Activated CD8-positive, alpha-beta T cell treated with anti-CD3 and anti-CD28 coated beads, Interleukin-2, amount 10 ng/mL, durations not matched to agents 7 days and 5 days (primary cell): ENCODE results near the gene PITPNC1. TPM values are rescaled to one million over a fixed set of nuclear protein-coding genes. Genes with fewer than 3 reads are reported as not detected.
"Not testable (repeated sequence)": the region's sequence is repeated elsewhere in the genome, so short reads cannot be mapped to it uniquely, and the experiment has no call there.

ENCODE experiments used
- ATAC-seq: fragments of 150-1000 bp; cut with Tn5 transposase; one replicate; pipeline ENCODE4 v1.10.0; 2021; ENCODE audit warnings: moderate library complexity
- CTCF ChIA-PET: fragments of 350-600 bp; sonication (Branson Sonifier 250); formaldehyde crosslinking; loops from one replicate; lab custom pipeline; 2021; ENCODE audit warnings: antibody characterized with exemption; lab: Charles Lee
- POLR2A ChIA-PET: fragments of 350-600 bp; sonication (Branson Sonifier 250); formaldehyde crosslinking; loops from one replicate; lab custom pipeline; 2021; ENCODE audit warnings: antibody characterized with exemption; lab: Charles Lee
- DNase-seq: peaks from one replicate; pipeline ENCODE4 v3.0.0-alpha.2; 2020
- H3K27ac Mint-ChIP-seq: one replicate; pipeline ENCODE4 v1.8.0; 2021; ENCODE audit warnings: mild to moderate bottlenecking, mixed read lengths
- H3K27me3 Mint-ChIP-seq: one replicate; pipeline ENCODE4 v1.8.0; 2021; ENCODE audit warnings: low read depth, mixed read lengths
- H3K36me3 Mint-ChIP-seq: one replicate; pipeline ENCODE4 v1.8.0; 2021; ENCODE audit warnings: low read depth, mixed read lengths
- H3K4me1 Mint-ChIP-seq: one replicate; pipeline ENCODE4 v1.8.0; 2021; ENCODE audit warnings: low read depth, mixed read lengths
- H3K4me3 Mint-ChIP-seq: one replicate; pipeline ENCODE4 v1.8.0; 2021; ENCODE audit warnings: mild to moderate bottlenecking, mixed read lengths
- H3K9me3 Mint-ChIP-seq: one replicate; pipeline ENCODE4 v1.8.0; 2022; ENCODE audit warnings: mixed read lengths; ENCODE audit not compliant: insufficient read depth
- total RNA-seq, 2 experiments: library from RNA; stranded (reverse); gene quantifications; one replicate each; pipeline ENCODE4 v1.2.3, GENCODE V29; 2021

Gene PITPNC1
- total RNA-seq, 2 experiments from 2014 or later, result 74.0 to 76.5 TPM

DNA sequence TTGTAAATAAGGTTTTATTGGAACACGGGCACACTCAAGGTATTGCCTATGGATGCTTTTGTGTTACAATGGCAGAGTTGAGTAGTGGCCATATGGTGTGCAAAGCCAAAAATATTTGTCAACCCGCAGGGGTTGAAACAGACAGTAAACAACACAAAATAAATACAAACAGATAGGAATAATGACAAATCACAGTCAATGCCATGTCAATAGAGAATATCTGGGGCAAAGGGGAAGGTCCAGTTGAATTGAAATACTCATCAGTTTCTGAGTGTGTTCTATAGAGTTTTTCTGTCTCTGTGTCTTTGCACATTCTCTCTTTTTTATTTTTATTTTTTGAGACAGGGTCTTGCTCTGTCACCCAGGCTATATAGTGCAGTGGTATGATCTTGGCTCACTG, 37.5 kb downstream of the PITPNC1 start:
- Mint-ChIP-seq H3K36me3 (peaks cover 27% of the 10 kb centered on the region), H3K27me3 (no peaks in the 10 kb centered on the region), H3K27ac (no peak overlapping the region), H3K4me3 (no peak overlapping the region), H3K4me1 (peaks cover 27% of the 10 kb centered on the region), H3K9me3 (peaks cover 7% of the 10 kb centered on the region)
- ChIA-PET CTCF (no interaction called here), POLR2A (interaction anchor here (0.8 kb wide), 1 partner anchor 27 kb away, joined by 3 read pairs; no protein-coding TSS in a partner anchor)
- DNase-seq, result no peak
- no peak for ATAC-seq

DNA sequence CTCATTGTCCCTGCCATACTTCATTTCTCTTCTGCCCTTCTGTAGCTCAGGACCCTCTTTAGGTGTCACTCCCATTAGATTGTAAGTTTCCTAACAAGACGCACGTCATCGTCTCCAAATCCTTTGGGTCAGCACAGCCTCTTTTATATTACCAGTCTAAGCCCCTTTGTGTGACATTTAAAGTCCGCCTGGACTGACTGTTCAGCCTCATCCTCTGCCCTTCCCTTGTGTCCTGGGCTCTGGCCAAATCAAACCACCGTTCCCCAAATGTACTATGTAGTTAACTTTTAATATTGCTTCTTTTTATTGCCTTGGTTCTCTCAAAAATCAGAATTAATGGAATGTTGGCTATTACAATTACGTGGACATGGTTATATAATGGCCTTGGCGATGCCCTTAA, 38.2 kb downstream of the PITPNC1 start:
- no peak for ATAC-seq
- peaks cover 7% of the 10 kb centered on the region for H3K9me3 Mint-ChIP-seq
- CTCF ChIA-PET, result no interaction called here
- no peak for DNase-seq
- H3K4me3 Mint-ChIP-seq, result no peak overlapping the region
- H3K27ac Mint-ChIP-seq, result no peak overlapping the region
- H3K27me3 Mint-ChIP-seq, result no peaks in the 10 kb centered on the region
- POLR2A ChIA-PET, result interaction anchor here (0.8 kb wide), 1 partner anchor 27 kb away, joined by 3 read pairs; no protein-coding TSS in a partner anchor
- peaks cover 24% of the 10 kb centered on the region for H3K36me3 Mint-ChIP-seq
- peaks cover 34% of the 10 kb centered on the region for H3K4me1 Mint-ChIP-seq

DNA sequence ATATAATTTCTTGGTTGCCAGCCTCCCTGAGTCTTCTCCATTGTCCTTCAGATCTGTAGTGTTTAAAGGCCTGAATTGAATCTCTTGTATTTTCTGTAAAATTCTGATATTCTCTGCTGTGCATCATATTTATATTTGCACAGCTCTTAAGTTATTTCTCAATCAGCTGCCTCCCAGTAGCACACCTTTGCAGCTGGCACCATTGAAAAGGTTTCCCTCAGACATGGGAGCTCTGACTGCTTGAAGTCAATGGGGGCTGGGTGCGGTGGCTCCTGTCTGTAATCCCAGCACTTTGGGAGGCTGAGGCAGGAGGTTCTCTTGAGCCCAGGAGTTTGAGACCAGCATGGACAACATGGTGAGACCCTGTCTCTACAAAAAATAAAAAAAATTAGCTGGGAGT, 40.4 kb downstream of the PITPNC1 start:
- Mint-ChIP-seq H3K4me3 (no peak overlapping the region), H3K4me1 (peaks cover 44% of the 10 kb centered on the region), H3K9me3 (peaks cover 7% of the 10 kb centered on the region), H3K27ac (no peak overlapping the region), H3K36me3 (peaks cover 30% of the 10 kb centered on the region), H3K27me3 (no peaks in the 10 kb centered on the region)
- ChIA-PET CTCF (interaction anchor here (0.6 to 4.0 kb wide), 5 partner anchors 27 to 61 kb away, joined by 3 to 17 read pairs (median 4); no protein-coding TSS in a partner anchor), POLR2A (interaction anchor here (1.2 to 1.9 kb wide), 2 partner anchors 15 to 24 kb away, joined by 5 read pairs; no protein-coding TSS in a partner anchor)
- no peak for ATAC-seq
- DNase-seq, result no peak

DNA sequence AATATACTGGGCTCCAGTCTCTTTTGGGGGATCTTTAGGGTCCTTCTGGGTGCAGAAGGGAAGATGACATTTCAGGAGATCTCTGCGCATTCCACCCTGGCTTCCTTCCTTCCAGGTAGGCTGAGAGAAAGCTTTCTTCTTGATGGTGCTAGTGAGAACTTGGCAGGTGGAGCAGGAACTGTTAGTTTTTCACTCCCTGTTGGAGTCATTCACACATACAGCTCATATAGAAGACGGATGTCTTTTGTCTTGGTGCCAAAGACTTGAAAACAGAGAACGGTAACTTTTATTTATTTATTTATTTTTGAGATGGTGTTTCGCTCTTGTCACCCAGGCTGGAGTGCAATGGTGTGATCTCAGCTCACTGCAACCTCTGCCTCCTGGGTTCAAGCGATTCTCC, 43.9 kb downstream of the PITPNC1 start:
- ATAC-seq, result no peak
- H3K36me3 Mint-ChIP-seq, result peaks cover 33% of the 10 kb centered on the region
- H3K27ac Mint-ChIP-seq, result peak overlapping the region; percentile 95
- no peaks in the 10 kb centered on the region for H3K27me3 Mint-ChIP-seq
- ChIA-PET POLR2A (interaction anchor here (1.1 to 1.2 kb wide), 2 partner anchors 20 to 55 kb away, joined by 3 to 7 read pairs; no protein-coding TSS in a partner anchor), CTCF (interaction anchor here (0.7 to 4.0 kb wide), 5 partner anchors 20 to 54 kb away, joined by 3 to 17 read pairs (median 5); no protein-coding TSS in a partner anchor)
- H3K4me3 Mint-ChIP-seq, result no peak overlapping the region
- no peaks in the 10 kb centered on the region for H3K9me3 Mint-ChIP-seq
- DNase-seq, result no peak
- H3K4me1 Mint-ChIP-seq, result peaks cover 68% of the 10 kb centered on the region

DNA sequence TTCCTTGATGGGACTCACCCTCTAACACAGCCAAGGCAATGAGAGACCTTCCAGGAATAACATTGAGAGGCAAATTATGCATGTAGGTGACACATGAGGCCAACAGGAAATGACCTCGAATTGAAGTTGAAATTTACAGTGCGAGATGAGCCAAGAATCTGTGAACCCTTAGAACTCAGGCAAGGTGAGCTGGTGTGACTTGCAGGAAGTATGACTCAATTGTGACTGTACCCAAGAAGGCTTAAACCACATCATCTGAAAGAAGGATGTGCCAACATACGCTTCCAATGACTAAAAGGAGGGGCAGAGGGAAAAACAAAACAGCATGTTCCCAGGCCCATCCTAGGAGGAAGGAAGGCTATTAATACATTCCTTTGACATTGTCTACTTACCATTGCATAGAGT, 44.8 kb downstream of the PITPNC1 start:
- H3K27me3 Mint-ChIP-seq, result no peaks in the 10 kb centered on the region
- peak; percentile 80 for DNase-seq
- CTCF ChIA-PET, result interaction anchor here (0.7 to 3.4 kb wide), 17 partner anchors 10 to 61 kb away, joined by 3 to 24 read pairs (median 3); partner anchors contain the start of gene PITPNC1
- POLR2A ChIA-PET, result interaction anchor here (0.6 to 1.8 kb wide), 9 partner anchors 10 to 56 kb away, joined by 3 to 17 read pairs (median 5); no protein-coding TSS in a partner anchor
- peaks cover 72% of the 10 kb centered on the region for H3K4me1 Mint-ChIP-seq
- peak; percentile 95 for ATAC-seq
- H3K36me3 Mint-ChIP-seq, result peaks cover 37% of the 10 kb centered on the region
- no peaks in the 10 kb centered on the region for H3K9me3 Mint-ChIP-seq
- H3K27ac Mint-ChIP-seq, result peak overlapping the region; percentile 95
- H3K4me3 Mint-ChIP-seq, result peak overlapping the region; percentile 51

DNA sequence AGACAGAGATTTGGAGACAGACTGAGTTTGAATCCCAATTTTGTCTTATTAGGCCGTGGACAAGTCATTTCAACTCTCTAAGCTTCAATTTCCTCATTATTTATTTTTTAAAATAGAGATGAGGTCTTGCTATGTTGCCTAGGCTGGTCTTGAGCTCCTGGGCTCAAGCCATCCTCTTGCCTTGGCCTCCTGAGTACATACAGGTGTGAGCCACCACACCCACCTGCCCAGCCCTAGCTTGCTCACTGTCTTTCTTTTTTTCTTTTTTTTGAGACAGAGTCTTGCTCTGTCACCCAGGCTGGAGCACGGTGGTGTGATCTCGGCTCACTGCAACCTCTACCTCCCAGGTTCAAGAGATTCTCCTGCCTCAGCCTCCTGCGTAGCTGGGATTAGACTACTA, 45.2 kb downstream of the PITPNC1 start:
- H3K4me1 Mint-ChIP-seq, result peaks cover 73% of the 10 kb centered on the region
- CTCF ChIA-PET, result interaction anchor here (0.7 to 3.4 kb wide), 19 partner anchors 9 to 61 kb away, joined by 3 to 24 read pairs (median 3); partner anchors contain the start of gene PITPNC1
- peak overlapping the region; percentile 95 for H3K27ac Mint-ChIP-seq
- not testable (repeated sequence) for DNase-seq, H3K9me3 Mint-ChIP-seq, H3K27me3 Mint-ChIP-seq
- peak; percentile 53 for ATAC-seq
- POLR2A ChIA-PET, result interaction anchor here (0.6 to 1.8 kb wide), 9 partner anchors 9 to 55 kb away, joined by 3 to 17 read pairs (median 5); no protein-coding TSS in a partner anchor
- peak overlapping the region; percentile 51 for H3K4me3 Mint-ChIP-seq
- H3K36me3 Mint-ChIP-seq, result peaks cover 37% of the 10 kb centered on the region

DNA sequence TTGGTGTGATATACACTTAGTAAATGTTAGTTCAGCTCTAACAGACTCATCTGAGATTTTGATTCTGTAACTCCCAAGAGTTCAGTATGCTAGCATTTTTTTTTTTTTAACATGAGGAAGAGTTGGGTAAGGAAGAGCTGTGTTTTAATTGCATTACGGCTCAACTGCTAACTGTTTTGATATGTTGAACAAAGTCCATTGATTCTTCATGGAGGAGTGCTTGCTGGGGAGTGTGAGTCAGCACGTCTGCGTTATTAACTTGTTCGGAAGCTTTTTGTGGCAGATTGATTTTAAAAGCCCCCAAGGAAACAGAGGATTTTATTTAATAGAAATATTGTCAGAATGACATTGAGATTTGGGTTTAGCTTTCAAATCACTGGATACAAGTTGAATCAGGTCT, 45.8 kb downstream of the PITPNC1 start:
- Mint-ChIP-seq H3K9me3 (no peaks in the 10 kb centered on the region), H3K4me1 (peaks cover 74% of the 10 kb centered on the region), H3K36me3 (peaks cover 40% of the 10 kb centered on the region), H3K27me3 (no peaks in the 10 kb centered on the region), H3K4me3 (no peak overlapping the region), H3K27ac (peak overlapping the region; percentile 80)
- ChIA-PET CTCF (interaction anchor here (0.5 to 3.4 kb wide), 14 partner anchors 9 to 60 kb away, joined by 3 to 24 read pairs (median 4); partner anchors contain the start of gene PITPNC1), POLR2A (interaction anchor here (1.2 to 1.8 kb wide), 5 partner anchors 12 to 52 kb away, joined by 5 to 17 read pairs (median 8); no protein-coding TSS in a partner anchor)
- DNase-seq, result no peak
- ATAC-seq, result no peak

DNA sequence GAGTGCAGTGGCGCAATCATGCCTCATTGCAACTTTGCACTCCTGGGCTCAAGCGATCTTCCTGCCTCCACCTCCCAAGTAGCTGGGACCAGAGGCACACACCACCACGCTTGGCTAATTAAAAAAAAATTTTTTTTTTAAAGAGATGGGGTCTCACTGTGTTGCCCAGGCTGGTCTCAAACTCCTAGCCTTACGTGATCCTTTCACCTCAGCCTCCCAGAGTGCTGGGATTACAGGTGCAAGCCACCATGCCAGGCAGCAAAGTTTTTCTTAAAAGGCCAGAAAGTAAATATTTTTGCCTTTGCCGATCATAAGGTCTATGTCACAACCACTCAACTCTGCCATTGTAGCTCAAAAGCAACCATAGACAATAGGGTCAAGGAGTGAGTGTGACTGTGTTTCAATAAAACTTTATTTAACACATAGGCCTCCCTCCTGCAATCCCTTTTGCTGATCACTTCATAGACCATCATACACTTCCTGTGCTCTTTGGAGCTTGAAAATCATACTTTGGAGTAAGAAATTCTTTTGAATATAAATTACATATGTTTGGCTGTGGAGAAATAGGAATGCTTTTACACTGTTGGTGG, 48.6 kb downstream of the PITPNC1 start:
- Mint-ChIP-seq H3K4me1 (peaks cover 67% of the 10 kb centered on the region), H3K36me3 (peaks cover 47% of the 10 kb centered on the region), H3K4me3 (no peak overlapping the region), H3K9me3 (no peaks in the 10 kb centered on the region), H3K27me3 (no peaks in the 10 kb centered on the region), H3K27ac (no peak overlapping the region)
- no peak for ATAC-seq
- POLR2A ChIA-PET, result interaction anchor here (1.3 kb wide), 1 partner anchor 16 kb away, joined by 5 read pairs; no protein-coding TSS in a partner anchor
- CTCF ChIA-PET, result interaction anchor here (1.2 to 1.4 kb wide), 3 partner anchors 47 to 50 kb away, joined by 3 to 10 read pairs (median 5); no protein-coding TSS in a partner anchor
- DNase-seq, result no peak

DNA sequence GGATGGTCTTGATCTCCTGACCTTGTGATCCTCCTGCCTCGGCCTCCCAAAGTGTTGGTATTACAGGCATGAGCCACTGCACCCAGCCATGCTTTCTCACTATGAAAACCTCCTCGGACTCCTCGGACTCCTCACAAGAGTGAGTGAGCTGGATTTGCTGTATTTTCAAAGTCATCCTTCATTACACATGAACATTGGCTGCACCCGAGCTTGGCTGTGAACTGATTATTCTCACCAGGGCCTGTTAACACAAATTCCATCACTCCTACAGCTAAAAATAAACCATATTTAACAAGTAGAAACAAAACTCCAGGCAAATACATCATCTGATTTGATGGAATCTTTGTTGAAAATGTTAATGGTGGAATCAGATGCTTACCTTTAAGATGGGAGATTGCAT, 50.3 kb downstream of the PITPNC1 start:
- CTCF ChIA-PET, result no interaction called here
- Mint-ChIP-seq H3K4me3 (no peak overlapping the region), H3K27me3 (no peaks in the 10 kb centered on the region), H3K36me3 (peaks cover 50% of the 10 kb centered on the region), H3K9me3 (no peaks in the 10 kb centered on the region), H3K27ac (peak overlapping the region; percentile 3), H3K4me1 (peaks cover 68% of the 10 kb centered on the region)
- POLR2A ChIA-PET, result interaction anchor here (0.7 to 0.9 kb wide), 2 partner anchors 13 to 52 kb away, joined by 3 read pairs; no protein-coding TSS in a partner anchor
- ATAC-seq (no peak), DNase-seq (no peak)

DNA sequence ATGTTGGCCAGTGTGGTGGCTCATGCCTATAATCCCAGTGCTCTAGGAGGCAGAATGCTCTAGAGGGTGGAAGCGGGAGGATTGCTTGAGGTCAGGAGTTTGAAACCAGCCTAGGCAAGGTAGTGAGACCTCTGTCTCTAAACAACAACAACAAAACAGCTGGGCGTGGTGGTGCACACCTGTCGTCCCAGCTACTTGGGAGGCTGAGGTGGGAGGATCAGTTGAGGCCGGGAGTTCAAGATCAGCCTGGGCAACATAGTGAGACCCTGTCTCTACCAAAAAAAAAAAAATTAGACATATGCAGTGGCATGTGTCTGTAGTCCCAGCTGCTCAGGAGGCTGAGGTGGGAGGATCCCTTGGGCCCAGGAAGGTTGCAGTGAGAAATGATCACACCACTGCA, 53.4 kb downstream of the PITPNC1 start:
- H3K27me3 Mint-ChIP-seq, H3K4me3 Mint-ChIP-seq, DNase-seq, H3K9me3 Mint-ChIP-seq, ATAC-seq, H3K27ac Mint-ChIP-seq: not testable (repeated sequence)
- peaks cover 70% of the 10 kb centered on the region for H3K4me1 Mint-ChIP-seq
- ChIA-PET CTCF (interaction anchor here (2.2 to 8.5 kb wide), 4 partner anchors 8 to 52 kb away, joined by 9 to 65 read pairs (median 25); partner anchors contain the start of gene PITPNC1), POLR2A (interaction anchor here (0.8 to 2.3 kb wide), 2 partner anchors 11 to 38 kb away, joined by 3 to 23 read pairs; no protein-coding TSS in a partner anchor)
- peaks cover 36% of the 10 kb centered on the region for H3K36me3 Mint-ChIP-seq

DNA sequence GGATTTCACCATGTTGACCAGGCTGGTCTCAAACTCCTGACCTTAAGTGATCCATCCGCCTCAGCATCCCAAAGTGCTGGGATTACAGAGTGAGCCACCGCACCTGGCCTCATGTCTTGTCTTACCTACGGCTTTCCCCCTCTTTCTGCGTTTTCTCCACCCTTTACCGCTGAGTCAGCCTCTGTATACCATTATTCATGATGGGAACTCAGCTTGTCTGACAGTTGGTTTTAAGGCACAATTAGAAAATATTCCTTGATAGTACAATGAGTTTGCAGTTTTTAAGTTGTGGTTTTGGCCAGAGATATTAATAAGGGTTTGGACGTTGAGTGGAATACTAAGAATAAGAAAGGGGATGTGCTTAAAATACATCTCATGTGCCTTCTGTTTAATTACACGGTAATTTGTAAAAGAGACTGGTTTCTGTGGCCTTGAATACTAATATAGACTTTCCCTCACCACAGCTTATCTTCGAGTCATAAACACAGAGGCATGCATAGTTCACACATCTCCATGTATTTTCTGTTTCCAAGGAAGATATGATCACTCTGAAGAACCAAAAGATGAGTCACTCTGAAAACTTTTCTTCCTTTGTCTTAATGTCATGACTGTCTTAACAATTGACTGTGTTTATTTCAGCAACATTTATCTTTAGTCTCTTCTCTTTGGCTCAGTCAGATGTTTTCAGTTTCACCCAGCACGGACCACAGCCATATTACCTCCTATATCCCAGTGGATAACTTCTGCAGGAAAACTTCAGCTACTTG, 54.4 kb downstream of the PITPNC1 start:
- POLR2A ChIA-PET, result interaction anchor here (0.7 to 2.3 kb wide), 6 partner anchors 10 to 44 kb away, joined by 3 to 23 read pairs (median 4); no protein-coding TSS in a partner anchor
- Mint-ChIP-seq H3K9me3 (no peaks in the 10 kb centered on the region), H3K27ac (peak overlapping the region; percentile 39), H3K27me3 (no peaks in the 10 kb centered on the region), H3K4me3 (peak overlapping the region; percentile 20), H3K36me3 (peaks cover 32% of the 10 kb centered on the region), H3K4me1 (peaks cover 73% of the 10 kb centered on the region)
- ATAC-seq (peak; percentile 31), DNase-seq (no peak)
- CTCF ChIA-PET, result interaction anchor here (1.3 to 8.5 kb wide), 9 partner anchors 9 to 56 kb away, joined by 3 to 65 read pairs (median 12); partner anchors contain the start of gene PITPNC1
